Peyer's patch (tissue), 4 donors: Measurements from ENCODE around the gene USP3.

ENCODE experiments used
- POLR2A ChIP-seq, 2 donors: fragments of 450-650 bp; IDR thresholded peaks; one replicate each; pipeline ENCODE4 v1.5.1; 2017; ENCODE audit warnings: antibody characterized with exemption in 2 of 2, mild to moderate bottlenecking in 2 of 2, moderate library complexity in 2 of 2
- TF ChIP-seq, protein P1 (sequence below), 6 experiments: fragments of 450-650 bp in 4 of 6; fragments of 200-600 bp in 2 of 6; sonication (generic) in 1 of 6; IDR thresholded peaks; one replicate each; pipeline ENCODE4 v1.5.1; 2017 to 2019; ENCODE audit warnings: antibody characterized with exemption in 6 of 6, mild to moderate bottlenecking in 3 of 6, moderate library complexity in 1 of 6

GRCh38 chr15:63640146-63640545, 135.8 kb downstream of the USP3 start:
- TF ChIP-seq POLR2A (IDR thresholded peaks at IDR 0.05): no peak
- TF ChIP-seq, protein P1, sequence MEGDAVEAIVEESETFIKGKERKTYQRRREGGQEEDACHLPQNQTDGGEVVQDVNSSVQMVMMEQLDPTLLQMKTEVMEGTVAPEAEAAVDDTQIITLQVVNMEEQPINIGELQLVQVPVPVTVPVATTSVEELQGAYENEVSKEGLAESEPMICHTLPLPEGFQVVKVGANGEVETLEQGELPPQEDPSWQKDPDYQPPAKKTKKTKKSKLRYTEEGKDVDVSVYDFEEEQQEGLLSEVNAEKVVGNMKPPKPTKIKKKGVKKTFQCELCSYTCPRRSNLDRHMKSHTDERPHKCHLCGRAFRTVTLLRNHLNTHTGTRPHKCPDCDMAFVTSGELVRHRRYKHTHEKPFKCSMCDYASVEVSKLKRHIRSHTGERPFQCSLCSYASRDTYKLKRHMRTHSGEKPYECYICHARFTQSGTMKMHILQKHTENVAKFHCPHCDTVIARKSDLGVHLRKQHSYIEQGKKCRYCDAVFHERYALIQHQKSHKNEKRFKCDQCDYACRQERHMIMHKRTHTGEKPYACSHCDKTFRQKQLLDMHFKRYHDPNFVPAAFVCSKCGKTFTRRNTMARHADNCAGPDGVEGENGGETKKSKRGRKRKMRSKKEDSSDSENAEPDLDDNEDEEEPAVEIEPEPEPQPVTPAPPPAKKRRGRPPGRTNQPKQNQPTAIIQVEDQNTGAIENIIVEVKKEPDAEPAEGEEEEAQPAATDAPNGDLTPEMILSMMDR (IDR thresholded peaks at IDR 0.05): no peak
